Measurements from ENCODE around the gene FRMD4B. TPM values are rescaled to one million over a fixed set of nuclear protein-coding genes. Genes with fewer than 3 reads are reported as not detected.
"Not testable (repeated sequence)": the region's sequence is repeated elsewhere in the genome, so short reads cannot be mapped to it uniquely, and the experiment has no call there.

FRMD4B gene
- total RNA-seq, 2 experiments from 2014 or later: 8.3 to 8.9 TPM

DNA sequence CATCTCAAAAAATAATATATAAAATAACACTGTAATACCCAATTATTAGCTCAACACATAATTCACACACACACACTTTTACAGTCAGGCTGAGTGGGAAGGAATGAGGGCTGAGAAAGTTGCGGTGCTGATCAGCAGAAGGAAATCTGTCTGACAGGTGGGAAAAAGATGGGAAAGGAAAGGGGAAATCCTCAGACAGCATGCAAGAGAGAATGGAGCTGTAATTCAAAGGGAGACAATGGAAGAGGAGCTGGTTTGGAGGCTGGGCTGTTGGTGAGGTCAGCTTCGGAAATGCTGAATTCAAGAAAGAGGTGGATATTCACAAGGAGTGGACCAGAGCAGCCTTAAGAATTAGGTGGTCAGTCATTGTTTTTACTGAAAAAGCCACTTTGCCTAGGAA lies 141.8 kb downstream of the FRMD4B start:
- Mint-ChIP-seq H3K4me1 (no peaks in the 10 kb centered on the region), H3K27ac (no peak overlapping the region), H3K27me3 (no peaks in the 10 kb centered on the region), H3K36me3 (no peaks in the 10 kb centered on the region), H3K4me3 (no peak overlapping the region), H3K9me3 (no peaks in the 10 kb centered on the region)
- ATAC-seq (ENCODE audit: low read depth): no peak
- POLR2A ChIA-PET: no interaction called here
- no peak for DNase-seq

DNA sequence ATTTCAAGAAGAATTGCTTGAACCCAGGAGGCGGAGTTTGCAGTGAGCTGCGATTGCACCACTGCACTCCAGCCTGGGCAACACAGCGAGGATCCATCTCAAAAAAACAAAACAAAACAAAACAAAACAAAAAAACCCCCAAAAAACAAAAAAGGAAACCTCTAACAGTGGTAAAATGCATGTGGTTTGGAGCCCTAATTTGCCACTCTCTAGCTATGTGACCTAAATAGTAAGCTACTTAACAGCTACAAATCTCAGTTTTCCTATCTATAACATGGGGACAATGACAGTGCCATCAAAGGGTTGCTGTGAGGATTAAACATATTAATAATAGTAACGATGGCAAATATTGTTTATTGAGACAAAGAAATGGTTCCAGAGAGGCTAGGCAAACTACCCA lies 144.1 kb downstream of the FRMD4B start:
- Mint-ChIP-seq H3K36me3 (no peaks in the 10 kb centered on the region), H3K27ac (no peak overlapping the region)

DNA sequence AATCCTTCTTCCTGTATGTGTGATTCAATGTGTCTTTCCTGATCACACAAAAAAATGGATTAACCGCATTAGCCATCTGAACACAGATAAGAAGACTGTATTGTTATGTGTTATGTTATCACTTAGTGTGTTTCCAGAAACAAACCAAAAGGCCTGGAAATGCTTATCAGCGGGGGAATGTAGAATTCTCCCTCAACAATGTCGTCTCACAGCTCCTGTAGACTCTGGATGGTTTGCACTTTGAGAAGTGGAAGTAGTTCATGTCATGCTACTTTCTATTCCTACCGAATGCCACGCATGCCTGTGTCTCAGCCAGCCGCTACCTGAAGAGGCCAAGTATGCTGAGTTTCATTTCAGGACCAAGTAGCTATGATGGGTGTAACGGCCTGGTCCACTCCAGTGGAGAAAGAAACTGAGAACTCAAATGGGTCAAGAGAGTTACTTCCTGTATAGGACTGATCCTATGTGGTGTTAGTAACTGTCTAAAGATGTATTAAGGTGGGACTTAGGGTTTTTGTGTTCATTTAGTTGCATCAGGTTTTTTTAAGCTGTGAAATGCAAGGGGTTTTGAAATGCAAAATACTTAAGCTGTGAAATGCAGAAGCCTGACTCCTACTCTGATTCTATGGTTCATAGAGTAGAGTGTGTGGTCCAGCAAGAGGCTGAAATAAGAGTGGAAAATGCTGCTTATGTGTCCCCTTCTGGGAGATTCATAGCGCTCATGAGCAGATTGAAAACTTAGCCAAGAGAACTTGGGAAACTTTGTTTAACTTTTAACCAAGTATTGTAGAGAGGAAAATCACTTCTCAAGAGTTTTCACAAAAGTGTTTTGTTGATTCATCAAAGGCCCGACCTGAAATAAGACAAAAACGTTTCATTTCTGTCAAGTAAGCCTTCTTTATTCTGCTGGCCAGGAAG lies 145.0 kb downstream of the FRMD4B start:
- ATAC-seq (ENCODE audit: low read depth) (no peak), DNase-seq (no peak)
- Mint-ChIP-seq H3K4me1 (peaks cover 9% of the 10 kb centered on the region), H3K27ac (no peak overlapping the region), H3K9me3 (no peaks in the 10 kb centered on the region), H3K36me3 (no peaks in the 10 kb centered on the region), H3K4me3 (no peak overlapping the region), H3K27me3 (no peaks in the 10 kb centered on the region)
- POLR2A ChIA-PET: no interaction called here

More for the DNA sequence above, 144.1 kb downstream of the FRMD4B start:
- Mint-ChIP-seq H3K4me3 (no peak overlapping the region), H3K4me1 (peaks cover 2% of the 10 kb centered on the region), H3K9me3 (no peaks in the 10 kb centered on the region), H3K27me3 (no peaks in the 10 kb centered on the region)
- DNase-seq (no peak), ATAC-seq (ENCODE audit: low read depth) (no peak)
- POLR2A ChIA-PET: interaction anchor here (0.6 kb wide), 1 partner anchor 76 kb away, joined by 4 read pairs; no protein-coding TSS in a partner anchor

- DNase-seq (no peak), ATAC-seq (ENCODE audit: low read depth) (no peak)
- Mint-ChIP-seq H3K27me3 (no peaks in the 10 kb centered on the region), H3K4me3 (no peak overlapping the region), H3K27ac (no peak overlapping the region), H3K4me1 (peaks cover 14% of the 10 kb centered on the region), H3K36me3 (no peaks in the 10 kb centered on the region), H3K9me3 (no peaks in the 10 kb centered on the region)
- POLR2A ChIA-PET: no interaction called here
These were observed 146.8 kb downstream of the FRMD4B start for GRCh38 chr3:69239063-69239462.

DNA sequence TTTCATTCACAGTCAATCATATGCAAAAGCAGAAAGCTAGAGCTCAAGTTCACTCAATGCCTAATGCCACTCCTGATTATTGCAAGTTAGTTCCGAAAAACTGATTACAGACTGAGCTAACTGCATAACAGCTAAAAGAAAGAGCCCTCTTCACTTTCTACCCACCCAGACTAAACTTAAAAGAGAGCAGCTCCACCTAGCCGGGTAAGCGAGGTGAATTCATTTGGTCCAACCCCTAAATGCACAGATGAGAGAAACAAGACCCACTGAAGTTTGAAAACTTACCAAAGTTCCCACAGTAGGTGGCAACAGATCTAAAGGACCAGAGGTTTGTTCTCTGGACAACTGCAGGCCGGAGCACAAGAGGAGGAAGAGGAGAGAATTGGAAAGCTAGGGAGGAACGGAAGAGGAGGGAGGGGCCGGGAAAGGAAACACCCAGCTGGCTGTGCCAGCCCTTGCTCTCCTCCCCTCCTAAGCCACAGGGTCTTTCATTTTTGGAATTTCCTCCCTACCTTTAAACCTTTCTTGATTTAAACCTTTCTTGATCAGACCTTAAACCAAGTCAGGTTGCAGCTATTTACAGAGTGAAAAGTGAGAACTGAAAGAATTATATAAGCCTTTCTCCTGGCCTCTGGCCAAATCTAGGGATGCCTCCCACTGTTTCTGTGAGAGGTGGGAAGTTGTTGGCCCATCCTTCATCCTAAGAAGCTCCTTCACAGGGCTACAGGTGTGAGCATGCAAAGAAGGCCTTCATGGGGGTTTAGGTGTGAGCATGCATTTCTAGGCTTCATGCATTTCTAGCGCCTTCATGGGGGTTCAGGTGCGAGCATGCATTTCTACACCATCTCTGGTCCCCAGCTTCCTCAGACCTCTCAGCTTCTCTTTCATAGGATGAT lies 148.8 kb downstream of the FRMD4B start:
- ATAC-seq (ENCODE audit: low read depth) (peak; percentile 65), DNase-seq (no peak)
- Mint-ChIP-seq H3K4me1 (peaks cover 14% of the 10 kb centered on the region), H3K27me3 (no peaks in the 10 kb centered on the region), H3K27ac (peak overlapping the region; percentile 72), H3K36me3 (no peaks in the 10 kb centered on the region), H3K4me3 (peak overlapping the region; percentile 86), H3K9me3 (no peaks in the 10 kb centered on the region)
- POLR2A ChIA-PET: interaction anchor here (0.7 to 2.1 kb wide), 4 partner anchors 12 to 71 kb away, joined by 3 to 7 read pairs (median 4); no protein-coding TSS in a partner anchor

DNA sequence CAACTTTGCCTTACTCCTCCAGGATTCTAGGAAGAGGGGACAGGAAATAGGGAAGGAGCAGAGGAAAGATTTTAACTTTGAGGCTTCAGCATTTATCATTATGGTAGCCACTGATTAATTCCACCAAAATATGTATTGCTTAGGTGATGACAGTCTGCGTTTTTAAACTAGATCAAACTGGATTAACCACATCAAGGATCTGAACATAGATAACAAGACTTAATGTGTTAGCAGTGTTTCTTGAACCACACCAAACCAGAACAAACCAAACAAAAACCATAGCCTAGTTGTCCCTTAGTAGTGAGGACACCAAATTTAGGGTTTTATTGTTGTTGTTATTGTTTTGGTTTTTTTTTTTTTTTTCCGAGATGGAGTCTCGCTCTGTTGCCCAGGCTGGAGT lies 150.0 kb downstream of the FRMD4B start:
- no peaks in the 10 kb centered on the region for H3K36me3 Mint-ChIP-seq

DNA sequence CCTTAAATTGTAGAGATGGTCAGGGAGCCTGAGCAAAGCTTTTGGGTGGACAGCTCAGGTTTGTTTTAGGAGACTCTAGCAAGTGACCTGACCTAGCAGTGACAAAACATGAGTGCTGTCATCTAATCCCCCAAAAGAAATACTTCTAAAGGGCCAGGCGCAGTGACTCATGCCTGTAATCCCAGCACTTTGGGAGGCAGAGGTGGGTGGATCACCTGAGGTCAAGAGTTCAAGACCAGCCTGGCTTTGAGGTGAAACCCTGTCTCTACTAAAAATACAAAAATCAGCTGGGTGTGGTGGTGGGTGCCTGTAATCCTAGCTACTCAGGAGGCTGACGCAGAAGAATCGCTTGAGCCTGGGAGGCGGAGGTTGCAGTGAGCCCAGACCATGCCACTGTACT lies 150.7 kb downstream of the FRMD4B start:
- H3K9me3 Mint-ChIP-seq; H3K4me3 Mint-ChIP-seq; ATAC-seq (ENCODE audit: low read depth); DNase-seq; H3K27me3 Mint-ChIP-seq; H3K36me3 Mint-ChIP-seq: not testable (repeated sequence)
- Mint-ChIP-seq H3K4me1 (peaks cover 14% of the 10 kb centered on the region), H3K27ac (peak overlapping the region; percentile 16)
- POLR2A ChIA-PET: interaction anchor here (1.0 kb wide), 1 partner anchor 36 kb away, joined by 3 read pairs; no protein-coding TSS in a partner anchor

More for the DNA sequence above, 150.0 kb downstream of the FRMD4B start:
- peak overlapping the region; percentile 86 for H3K4me3 Mint-ChIP-seq
- POLR2A ChIA-PET: interaction anchor here (1.0 to 1.1 kb wide), 2 partner anchors 36 kb away, joined by 3 to 5 read pairs; no protein-coding TSS in a partner anchor
- ATAC-seq (ENCODE audit: low read depth) (peak; percentile 45), DNase-seq (no peak)
- H3K9me3 Mint-ChIP-seq: no peaks in the 10 kb centered on the region
- no peaks in the 10 kb centered on the region for H3K27me3 Mint-ChIP-seq
- H3K27ac Mint-ChIP-seq: peak overlapping the region; percentile 56
- H3K4me1 Mint-ChIP-seq: peaks cover 14% of the 10 kb centered on the region

DNA sequence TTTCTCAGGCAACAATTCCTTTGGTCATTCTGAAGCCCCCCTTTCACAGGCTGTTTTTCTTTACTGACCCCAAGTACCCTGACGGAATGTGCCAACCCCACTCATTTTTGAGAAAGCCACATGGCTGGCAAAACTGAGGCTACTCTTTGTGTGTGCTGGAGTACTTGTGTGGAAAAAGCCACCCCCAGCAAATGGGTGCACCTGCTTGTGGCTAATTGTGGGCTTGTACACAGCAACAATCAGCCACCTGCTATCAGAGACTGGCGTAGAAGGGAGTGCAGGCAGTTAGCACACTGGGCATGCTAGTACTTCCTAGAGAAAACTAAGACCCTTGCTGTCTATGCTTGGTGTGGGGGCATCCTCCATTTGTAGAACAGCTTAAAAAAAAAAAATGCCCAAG lies 153.4 kb downstream of the FRMD4B start:
- POLR2A ChIA-PET: no interaction called here
- H3K9me3 Mint-ChIP-seq: no peaks in the 10 kb centered on the region
- H3K4me1 Mint-ChIP-seq: peaks cover 14% of the 10 kb centered on the region
- H3K36me3 Mint-ChIP-seq: no peaks in the 10 kb centered on the region
- no peak overlapping the region for H3K27ac Mint-ChIP-seq
- no peak for ATAC-seq (ENCODE audit: low read depth)
- H3K27me3 Mint-ChIP-seq: peaks cover 4% of the 10 kb centered on the region
- DNase-seq: no peak
- no peak overlapping the region for H3K4me3 Mint-ChIP-seq

- Mint-ChIP-seq H3K4me3 (no peak overlapping the region), H3K36me3 (no peaks in the 10 kb centered on the region), H3K9me3 (no peaks in the 10 kb centered on the region), H3K27me3 (peaks cover 4% of the 10 kb centered on the region), H3K27ac (no peak overlapping the region), H3K4me1 (peaks cover 14% of the 10 kb centered on the region)
- DNase-seq (no peak), ATAC-seq (ENCODE audit: low read depth) (peak; percentile 16)
- POLR2A ChIA-PET: no interaction called here
These were observed 153.9 kb downstream of the FRMD4B start for GRCh38 chr3:69231929-69232440.

GRCh38 chr3:69226071-69226470 lies 159.8 kb downstream of the FRMD4B start:
- H3K36me3 Mint-ChIP-seq: peaks cover 5% of the 10 kb centered on the region
- H3K4me3 Mint-ChIP-seq: no peak overlapping the region
- ATAC-seq (ENCODE audit: low read depth) (no peak), DNase-seq (no peak)
- H3K27ac Mint-ChIP-seq: no peak overlapping the region
- peaks cover 3% of the 10 kb centered on the region for H3K9me3 Mint-ChIP-seq
- no peaks in the 10 kb centered on the region for H3K4me1 Mint-ChIP-seq
- POLR2A ChIA-PET: no interaction called here
- H3K27me3 Mint-ChIP-seq: peaks cover 4% of the 10 kb centered on the region

GRCh38 chr3:69219101-69219708 lies 166.7 kb downstream of the FRMD4B start:
- POLR2A ChIA-PET: no interaction called here
- DNase-seq: no peak
- peaks cover 11% of the 10 kb centered on the region for H3K9me3 Mint-ChIP-seq
- ATAC-seq (ENCODE audit: low read depth): no peak
- H3K27ac Mint-ChIP-seq: no peak overlapping the region
- H3K4me3 Mint-ChIP-seq: no peak overlapping the region
- no peaks in the 10 kb centered on the region for H3K27me3 Mint-ChIP-seq
- H3K36me3 Mint-ChIP-seq: peaks cover 28% of the 10 kb centered on the region
- peaks cover 3% of the 10 kb centered on the region for H3K4me1 Mint-ChIP-seq

- H3K9me3 Mint-ChIP-seq: peaks cover 11% of the 10 kb centered on the region
- peaks cover 11% of the 10 kb centered on the region for H3K4me1 Mint-ChIP-seq
- H3K27ac Mint-ChIP-seq: no peak overlapping the region
- peaks cover 30% of the 10 kb centered on the region for H3K36me3 Mint-ChIP-seq
- no peaks in the 10 kb centered on the region for H3K27me3 Mint-ChIP-seq
- ATAC-seq (ENCODE audit: low read depth): no peak
- no peak overlapping the region for H3K4me3 Mint-ChIP-seq
- DNase-seq: no peak
- POLR2A ChIA-PET: no interaction called here
These were observed 167.8 kb downstream of the FRMD4B start for GRCh38 chr3:69218079-69218478.

- Mint-ChIP-seq H3K36me3 (peaks cover 30% of the 10 kb centered on the region), H3K9me3 (peaks cover 11% of the 10 kb centered on the region), H3K4me1 (peaks cover 18% of the 10 kb centered on the region), H3K27ac (no peak overlapping the region), H3K27me3 (no peaks in the 10 kb centered on the region), H3K4me3 (no peak overlapping the region)
- DNase-seq (no peak), ATAC-seq (ENCODE audit: low read depth) (no peak)
- POLR2A ChIA-PET: no interaction called here
These were observed 168.9 kb downstream of the FRMD4B start for GRCh38 chr3:69216981-69217380.

Data from activated naive CD8-positive, alpha-beta T cell treated with anti-CD3 and anti-CD28 coated beads, Interleukin-2, amount 10 ng/mL, durations not matched to agents 7 days and 5 days (primary cell).